NCI-H1417 treated with DMSO at 0.1 percent for 48 hours (cell line): ENCODE results near the gene SMIM38.
"Not testable (repeated sequence)": the region's sequence is repeated elsewhere in the genome, so short reads cannot be mapped to it uniquely, and the experiment has no call there.

Experiments used
- DNase-seq: peaks from one replicate; lab custom pipeline; 2025; lab: John Stamatoyannopoulos, UW

The SMIM38 gene

GRCh38 chr11:69140161-69140560 is 15.6 kb upstream of the SMIM38 start:
- not testable (repeated sequence) for DNase-seq

- no peak for DNase-seq
These were observed 15.1 kb upstream of the SMIM38 start for GRCh38 chr11:69140635-69141034.

GRCh38 chr11:69141742-69142141 is 14.0 kb upstream of the SMIM38 start:
- no peak for DNase-seq

DNA sequence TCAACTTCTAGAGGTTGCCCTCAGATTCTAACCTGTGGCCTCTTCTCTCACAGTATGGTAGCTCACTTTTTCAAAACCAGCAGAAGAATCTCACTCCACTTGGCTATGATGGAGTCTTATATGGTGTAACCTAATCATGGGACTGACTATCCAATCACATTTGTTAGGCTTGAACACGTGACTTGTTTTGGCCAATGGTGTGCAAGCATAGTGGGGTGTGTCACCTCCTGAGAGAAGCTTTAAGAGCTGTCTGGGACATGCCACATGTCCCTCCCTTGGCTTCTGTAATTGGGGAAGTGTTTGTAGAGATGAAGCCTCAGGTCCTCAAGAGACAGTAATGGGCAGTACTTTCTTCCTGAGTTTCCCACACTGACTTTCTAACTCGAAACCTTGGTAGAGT is 12.8 kb upstream of the SMIM38 start:
- DNase-seq, result no peak

DNA sequence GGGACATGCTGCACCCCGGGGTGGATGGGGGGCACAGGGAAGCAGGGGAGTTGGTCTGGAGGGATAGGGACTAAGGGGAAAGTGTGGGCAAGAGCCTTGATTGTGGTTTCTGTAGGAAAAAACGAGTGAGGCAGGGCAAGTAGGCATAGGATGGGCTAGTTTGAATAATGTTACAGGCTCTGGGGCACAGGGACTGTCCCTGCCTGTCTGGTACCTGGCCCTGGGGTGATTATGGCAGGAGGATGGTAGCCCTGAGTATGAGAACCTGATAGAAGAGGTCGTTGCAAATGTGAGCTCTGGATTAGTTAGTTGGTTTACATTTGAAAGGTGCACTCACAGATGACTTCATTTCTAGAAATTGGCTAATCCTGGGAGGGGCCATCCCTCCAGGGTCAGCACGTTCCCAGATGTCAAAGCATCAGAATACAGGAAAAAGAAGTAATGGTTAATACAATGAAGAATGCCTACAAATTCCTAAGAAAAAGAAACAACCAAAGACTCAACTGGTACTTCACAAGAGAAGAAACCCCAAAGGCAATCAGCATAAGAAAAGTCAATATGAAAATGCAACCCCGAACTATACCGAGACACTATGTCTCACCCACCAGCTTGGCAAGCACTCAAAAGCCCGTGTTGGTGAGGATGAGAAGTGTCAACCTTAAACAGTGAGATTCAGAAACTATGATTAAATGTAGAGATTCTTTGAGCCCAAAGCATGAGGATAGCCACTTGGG is 11.3 kb upstream of the SMIM38 start:
- DNase-seq, result no peak

DNA sequence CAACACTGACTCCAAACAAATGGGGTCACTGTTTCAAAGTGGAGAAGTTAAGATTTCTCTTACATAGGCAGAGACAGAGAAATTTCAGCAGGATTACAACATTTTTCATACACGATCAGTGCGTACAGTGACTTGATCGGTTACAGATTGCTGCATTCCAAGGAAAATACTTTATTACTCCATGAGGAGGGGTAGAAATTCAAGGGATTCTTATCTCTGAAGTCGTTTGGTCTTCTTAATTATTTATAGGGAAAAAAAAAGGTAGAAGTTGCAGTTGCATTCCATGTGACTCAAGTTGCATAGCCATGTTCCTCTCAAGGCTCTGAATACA is 10.7 kb upstream of the SMIM38 start:
- no peak for DNase-seq

DNA sequence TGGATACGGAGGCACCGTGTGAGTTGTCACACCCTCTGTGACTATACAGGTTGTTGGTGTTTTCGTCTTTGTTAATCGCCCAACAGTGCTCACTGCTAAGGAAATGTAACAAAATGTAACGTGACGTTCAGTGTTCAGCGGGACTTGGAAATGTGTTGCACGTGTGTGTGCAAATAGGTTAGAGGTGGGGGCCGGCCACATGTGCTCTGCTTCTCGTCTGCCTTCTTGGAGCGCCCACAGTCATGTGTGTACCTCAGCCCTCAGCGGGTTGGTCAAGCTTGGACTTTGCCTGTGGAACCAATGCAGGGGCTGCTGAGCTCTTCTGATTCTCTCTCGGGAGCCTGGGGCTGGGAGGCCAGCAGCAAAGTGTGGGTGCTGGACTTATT is 7.4 kb upstream of the SMIM38 start:
- DNase-seq, result no peak

- DNase-seq, result no peak
These were observed 6.9 kb upstream of the SMIM38 start for GRCh38 chr11:69148806-69149205.

DNA sequence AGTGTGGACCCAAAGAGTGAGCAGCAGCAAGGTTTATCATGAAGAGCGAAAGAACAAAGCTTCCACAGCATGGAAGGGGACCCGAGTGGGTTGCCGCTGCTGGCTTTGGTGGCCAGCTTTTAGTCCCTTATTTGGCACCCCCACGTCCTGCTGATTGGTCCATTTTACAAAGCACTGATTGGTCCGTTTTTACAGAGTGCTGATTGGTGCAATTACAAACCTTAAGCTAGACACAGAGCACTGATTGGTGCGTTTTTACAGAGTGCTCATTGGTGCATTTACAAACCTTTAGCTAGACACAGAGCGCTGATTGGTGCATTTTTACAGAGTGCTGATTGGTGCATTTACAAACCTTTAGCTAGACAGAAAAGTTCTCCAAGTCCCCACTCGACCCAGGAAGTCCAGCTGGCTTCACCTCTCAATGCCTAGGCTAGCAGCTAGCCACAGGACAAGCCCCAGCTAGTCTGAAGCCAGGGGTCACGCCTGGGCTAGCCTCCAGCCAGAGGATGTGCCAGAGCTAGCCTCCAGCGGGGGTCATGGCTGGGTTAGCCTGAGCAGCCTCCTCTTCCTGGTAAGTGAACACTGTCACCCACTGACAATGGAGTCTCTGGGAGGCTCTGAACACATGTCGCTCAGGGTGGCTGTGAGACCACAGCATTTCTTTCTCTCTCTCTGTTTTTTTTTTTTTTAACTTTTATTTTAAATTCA is 6.2 kb upstream of the SMIM38 start:
- DNase-seq, result not testable (repeated sequence)

- DNase-seq, result no peak
These were observed 5.6 kb upstream of the SMIM38 start for GRCh38 chr11:69150175-69150574.

- no peak for DNase-seq
These were observed 3.9 kb upstream of the SMIM38 start for GRCh38 chr11:69151836-69152235.

GRCh38 chr11:69152733-69153421 is 2.9 kb upstream of the SMIM38 start:
- no peak for DNase-seq

GRCh38 chr11:69153661-69154060 is 2.1 kb upstream of the SMIM38 start:
- no peak for DNase-seq

DNA sequence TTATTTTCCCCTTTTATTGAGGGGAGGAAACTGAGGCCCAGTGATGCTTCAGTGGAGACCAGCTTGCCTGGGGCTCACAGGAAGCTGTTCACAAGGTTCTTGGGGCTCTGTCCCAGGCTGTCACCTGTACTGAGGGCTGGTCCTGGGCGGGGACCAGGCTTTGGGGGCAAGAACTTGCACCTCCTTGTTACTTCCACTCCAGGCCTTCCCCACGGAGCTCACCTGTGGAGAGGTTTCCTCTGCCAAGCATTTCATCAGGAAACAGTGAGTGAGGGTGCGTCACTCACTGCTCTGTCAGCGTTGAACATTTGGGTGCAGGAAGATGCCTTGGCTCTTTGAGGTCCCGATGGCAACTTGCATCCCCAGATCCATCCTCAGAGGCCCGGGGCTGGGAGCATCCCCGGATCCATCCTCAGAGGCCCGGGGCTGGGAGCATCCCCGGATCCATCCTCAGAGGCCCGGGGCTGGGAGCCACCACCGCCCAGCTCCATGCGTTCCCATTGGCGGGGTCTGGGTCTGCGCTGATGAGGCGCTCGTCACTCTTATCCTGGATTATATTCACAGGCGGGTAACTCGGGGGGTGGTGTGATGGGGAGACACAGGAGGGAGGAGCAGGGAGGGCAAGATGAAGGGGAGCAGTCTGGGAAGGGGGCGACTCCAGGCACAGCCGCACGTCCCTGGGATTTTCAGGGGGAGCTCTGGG is 1.4 kb upstream of the SMIM38 start:
- no peak for DNase-seq

GRCh38 chr11:69154938-69155301 is 815 bp upstream of the SMIM38 start:
- no peak for DNase-seq

DNA sequence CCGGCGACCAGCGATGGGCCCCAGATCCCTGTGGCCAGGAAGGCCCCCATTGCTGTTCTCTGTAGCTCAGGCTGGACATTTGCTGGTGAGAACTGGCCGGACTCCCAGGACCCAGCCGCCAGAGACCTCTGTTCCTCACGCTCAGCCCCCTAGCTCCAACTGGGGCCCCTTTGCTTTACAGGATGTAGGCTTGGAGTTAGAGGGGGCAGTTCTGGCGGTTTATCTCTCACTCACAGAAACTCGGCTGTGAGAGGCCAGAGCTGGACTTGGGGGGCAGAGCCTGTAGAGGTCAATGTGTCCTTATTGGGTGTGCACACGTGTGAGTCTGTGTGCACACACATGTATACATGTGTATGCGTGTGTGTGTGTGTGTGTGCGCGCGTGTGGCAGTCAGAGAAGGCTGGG is 502 bp downstream of the SMIM38 start:
- no peak for DNase-seq

GRCh38 chr11:69156673-69157155 is 979 bp downstream of the SMIM38 start:
- DNase-seq, result no peak

DNA sequence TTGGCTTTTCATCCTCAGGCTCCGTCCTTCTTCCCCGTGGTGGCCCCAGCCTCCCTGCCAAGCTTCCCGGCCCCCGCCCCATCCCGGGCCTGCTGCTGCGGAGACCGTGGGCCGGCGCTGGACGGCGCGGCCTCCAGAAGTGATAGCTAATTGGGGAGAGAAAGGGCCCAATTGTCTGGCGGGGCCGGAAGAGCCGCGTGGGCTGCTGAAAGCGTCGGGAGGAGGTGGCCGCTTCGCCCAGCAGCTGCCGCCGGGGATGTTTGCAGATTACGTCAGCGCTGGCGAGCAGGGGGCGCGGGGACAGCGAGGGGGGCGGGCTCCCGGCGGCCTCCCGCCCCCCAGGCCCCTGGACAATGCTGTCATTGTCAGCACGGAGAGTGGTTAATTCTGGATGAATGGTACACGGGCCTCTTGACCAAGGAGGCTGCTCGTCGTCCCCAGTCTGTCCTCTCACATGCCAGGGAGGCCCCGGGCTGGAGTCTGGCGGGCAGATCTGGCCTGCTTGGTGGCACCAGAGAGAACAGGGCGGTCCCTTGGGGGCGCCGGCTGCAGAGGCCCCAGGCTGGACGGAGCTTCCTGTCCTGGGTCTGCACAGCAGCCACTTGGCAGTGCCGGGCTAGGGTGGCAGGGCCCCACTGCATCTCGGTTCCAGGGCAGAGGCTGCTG is 1.6 kb downstream of the SMIM38 start:
- DNase-seq, result peak; percentile 10

- no peak for DNase-seq
These were observed 2.1 kb downstream of the SMIM38 start for GRCh38 chr11:69157822-69158231.

DNA sequence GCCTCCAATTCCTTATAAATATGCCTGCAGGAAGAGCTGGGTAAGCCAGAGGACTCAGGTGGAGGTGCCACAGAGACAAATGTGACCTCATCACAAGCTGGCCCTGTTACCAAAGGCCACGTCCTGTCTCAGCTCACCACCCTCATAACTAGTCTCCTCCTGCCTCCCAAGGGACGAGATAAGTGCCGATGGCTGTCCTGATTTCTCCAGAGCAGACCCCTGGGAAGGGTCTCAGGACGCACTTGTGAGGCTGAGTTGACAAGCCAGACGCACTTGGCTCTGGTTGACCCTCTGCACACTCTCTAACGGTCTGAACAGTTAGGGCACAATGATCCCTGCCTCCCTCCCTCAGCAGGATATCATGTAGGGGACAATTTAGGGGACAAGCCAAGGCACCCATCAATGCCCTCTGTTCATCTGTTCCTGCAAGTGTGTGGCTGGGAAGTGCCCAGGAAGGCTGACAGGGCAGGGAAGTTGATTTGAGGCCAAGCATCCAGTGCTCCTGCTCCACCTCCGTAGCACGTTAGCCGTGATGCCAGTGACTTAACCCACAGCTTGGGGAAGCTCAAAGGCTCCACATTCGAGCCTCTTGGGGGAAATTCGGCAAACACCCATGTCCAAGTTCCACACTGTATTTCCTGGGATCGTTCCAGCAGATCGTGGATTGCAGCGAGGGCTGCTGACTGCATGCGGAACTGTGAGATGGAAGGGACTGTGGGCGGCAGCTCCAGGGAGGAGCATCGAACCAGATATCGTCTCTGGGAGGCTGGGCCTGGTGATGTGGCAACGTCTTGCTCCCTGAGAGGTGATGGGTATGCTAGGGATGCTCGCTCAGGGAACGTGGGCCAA is 2.8 kb downstream of the SMIM38 start:
- DNase-seq, result no peak
